ENCODE data around the gene PNPLA2.

PNPLA2 gene

DNA sequence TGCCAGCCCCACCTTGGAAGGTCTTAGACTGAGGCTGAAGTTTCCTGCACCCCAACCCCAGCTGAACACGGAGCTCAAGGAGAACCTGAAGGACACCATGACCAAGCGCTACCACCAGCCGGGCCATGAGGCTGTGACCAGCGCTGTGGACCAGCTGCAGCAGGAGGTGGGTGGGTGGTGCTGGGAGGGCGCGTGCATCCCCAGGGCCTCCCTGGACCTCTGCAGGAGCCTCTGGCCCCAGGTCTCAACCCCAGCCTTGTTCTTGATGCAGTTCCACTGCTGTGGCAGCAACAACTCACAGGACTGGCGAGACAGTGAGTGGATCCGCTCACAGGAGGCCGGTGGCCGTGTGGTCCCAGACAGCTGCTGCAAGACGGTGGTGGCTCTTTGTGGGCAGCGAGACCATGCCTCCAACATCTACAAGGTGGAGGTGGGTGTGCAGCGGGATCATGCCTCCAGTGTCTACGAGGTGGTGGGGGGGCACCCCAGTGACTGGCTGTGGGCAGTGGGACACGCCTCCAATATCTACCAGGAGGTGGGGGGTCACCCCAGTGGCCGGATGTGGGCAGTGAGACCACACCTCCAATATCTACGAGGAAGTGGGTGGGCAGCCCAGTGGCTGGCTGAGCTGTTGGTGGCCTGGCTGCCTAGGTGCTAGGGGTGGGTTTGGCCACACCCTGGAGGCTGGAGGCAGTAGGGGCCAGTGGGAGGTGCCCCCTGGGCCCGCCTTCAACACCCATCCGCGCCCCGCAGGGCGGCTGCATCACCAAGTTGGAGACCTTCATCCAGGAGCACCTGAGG, 18.7 kb downstream of the PNPLA2 start:
- FAIRE-seq (no peak), DNase-seq (ENCODE audit: insufficient read length, low spot score) (no peak)
- TF ChIP-seq, protein P1, sequence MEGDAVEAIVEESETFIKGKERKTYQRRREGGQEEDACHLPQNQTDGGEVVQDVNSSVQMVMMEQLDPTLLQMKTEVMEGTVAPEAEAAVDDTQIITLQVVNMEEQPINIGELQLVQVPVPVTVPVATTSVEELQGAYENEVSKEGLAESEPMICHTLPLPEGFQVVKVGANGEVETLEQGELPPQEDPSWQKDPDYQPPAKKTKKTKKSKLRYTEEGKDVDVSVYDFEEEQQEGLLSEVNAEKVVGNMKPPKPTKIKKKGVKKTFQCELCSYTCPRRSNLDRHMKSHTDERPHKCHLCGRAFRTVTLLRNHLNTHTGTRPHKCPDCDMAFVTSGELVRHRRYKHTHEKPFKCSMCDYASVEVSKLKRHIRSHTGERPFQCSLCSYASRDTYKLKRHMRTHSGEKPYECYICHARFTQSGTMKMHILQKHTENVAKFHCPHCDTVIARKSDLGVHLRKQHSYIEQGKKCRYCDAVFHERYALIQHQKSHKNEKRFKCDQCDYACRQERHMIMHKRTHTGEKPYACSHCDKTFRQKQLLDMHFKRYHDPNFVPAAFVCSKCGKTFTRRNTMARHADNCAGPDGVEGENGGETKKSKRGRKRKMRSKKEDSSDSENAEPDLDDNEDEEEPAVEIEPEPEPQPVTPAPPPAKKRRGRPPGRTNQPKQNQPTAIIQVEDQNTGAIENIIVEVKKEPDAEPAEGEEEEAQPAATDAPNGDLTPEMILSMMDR (IDR thresholded peaks at IDR 0.05; ENCODE audit: insufficient read depth, missing control alignments): no peak

DNA sequence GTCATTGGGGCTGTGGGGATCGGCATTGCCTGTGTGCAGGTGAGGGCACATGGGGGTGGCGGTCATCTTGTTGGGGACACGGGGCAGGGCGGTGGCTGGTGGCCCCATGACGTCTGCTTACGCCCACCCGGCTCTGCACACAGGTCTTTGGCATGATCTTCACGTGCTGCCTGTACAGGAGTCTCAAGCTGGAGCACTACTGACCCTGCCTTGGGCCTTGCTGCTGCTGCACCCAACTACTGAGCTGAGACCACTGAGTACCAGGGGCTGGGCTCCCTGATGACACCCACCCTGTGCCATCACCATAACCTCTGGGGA, 19.2 kb downstream of the PNPLA2 start:
- no peak for FAIRE-seq
- DNase-seq (ENCODE audit: insufficient read length, low spot score): no peak
- TF ChIP-seq, protein P1 (IDR thresholded peaks at IDR 0.05; ENCODE audit: insufficient read depth, missing control alignments): no peak

DNA sequence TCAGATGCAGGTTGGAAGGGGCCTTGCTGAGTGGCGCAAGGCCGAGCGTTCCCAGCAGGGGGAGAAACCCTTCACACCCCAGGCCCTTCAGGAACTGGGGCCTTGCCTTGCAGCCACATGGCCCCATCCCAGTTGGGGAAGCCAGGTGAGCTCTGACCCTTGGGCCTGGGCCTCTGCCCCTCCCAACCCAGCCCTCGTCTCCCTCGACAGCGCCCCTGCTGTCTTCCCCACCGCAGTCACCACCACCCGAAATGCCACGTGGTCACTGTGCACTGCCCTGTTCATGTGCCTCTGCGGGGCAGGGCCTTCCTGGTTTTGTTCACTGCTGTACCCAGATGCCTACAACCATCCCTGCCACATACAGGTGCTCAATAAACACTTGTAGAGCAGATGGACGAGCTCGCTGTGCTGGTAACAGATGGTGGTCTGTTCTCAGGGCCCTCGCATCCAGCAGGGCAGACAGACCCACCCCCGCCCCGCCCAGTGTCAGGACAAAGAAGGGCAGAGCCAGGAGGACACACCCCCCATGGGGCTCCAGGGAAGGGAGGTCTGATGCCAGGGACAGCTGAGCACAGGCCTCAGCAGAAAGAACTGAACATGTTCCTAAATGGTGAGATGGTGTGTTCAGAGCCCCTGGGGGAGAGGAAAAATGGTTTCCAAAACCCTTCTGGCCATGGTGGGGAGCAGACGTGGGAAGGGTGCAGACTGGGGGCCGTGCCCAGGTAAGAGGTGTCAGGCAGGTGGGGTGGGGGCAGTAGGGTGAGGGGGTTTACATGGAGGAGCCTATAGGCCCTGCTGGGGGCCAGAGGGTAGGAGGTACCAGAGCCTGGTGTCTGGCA, 19.9 kb downstream of the PNPLA2 start:
- no peak for FAIRE-seq
- no peak for DNase-seq (ENCODE audit: insufficient read length, low spot score)
- TF ChIP-seq, protein P1 (IDR thresholded peaks at IDR 0.05; ENCODE audit: insufficient read depth, missing control alignments): peak; percentile 6

DNA sequence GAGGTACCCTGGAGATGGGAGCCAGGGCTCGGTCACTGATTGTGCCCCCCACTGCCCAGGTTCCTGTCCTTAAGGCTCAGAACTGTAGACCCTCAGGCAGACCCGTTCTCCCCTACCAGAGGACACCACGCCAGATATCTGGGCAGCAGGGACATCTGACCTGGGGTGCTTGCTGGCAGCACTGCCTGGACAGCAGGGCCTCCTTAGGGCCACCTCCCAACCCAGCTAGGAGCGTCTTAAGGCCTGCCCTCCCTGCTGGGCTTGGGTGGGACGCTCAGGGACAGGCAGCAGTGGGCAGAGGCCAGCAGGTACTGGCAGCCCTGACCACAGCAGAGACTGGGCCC, 20.5 kb downstream of the PNPLA2 start:
- DNase-seq (ENCODE audit: insufficient read length, low spot score) (no peak), FAIRE-seq (no peak)
- TF ChIP-seq, protein P1 (IDR thresholded peaks at IDR 0.05; ENCODE audit: insufficient read depth, missing control alignments): no peak

- DNase-seq (ENCODE audit: insufficient read length, low spot score): no peak
- no peak for FAIRE-seq
- TF ChIP-seq, protein P1 (IDR thresholded peaks at IDR 0.05; ENCODE audit: insufficient read depth, missing control alignments): peak; percentile 19
Observed at GRCh38 chr11:839875-840617, 21.3 kb downstream of the PNPLA2 start.

GRCh38 chr11:841981-842369, 23.3 kb downstream of the PNPLA2 start:
- no peak for FAIRE-seq

More at GRCh38 chr11:841981-842369, 23.3 kb downstream of the PNPLA2 start:
- TF ChIP-seq, protein P1 (IDR thresholded peaks at IDR 0.05; ENCODE audit: insufficient read depth, missing control alignments): no peak
- DNase-seq (ENCODE audit: insufficient read length, low spot score): no peak
